PC-9 (cell line): ENCODE results near the gene KRTAP22-1. TPM values are rescaled to one million over a fixed set of nuclear protein-coding genes. Genes with fewer than 3 reads are reported as not detected.

Source experiments
- Bru-seq: library from RNA; stranded (reverse); fragments of 400-500 nt; gene quantifications from one replicate; lab custom pipeline; 2021; lab: Mats Ljungman, UMichigan
- BruChase-seq, 2 experiments: library from RNA; stranded (reverse); fragments of 400-500 nt; gene quantifications; one replicate each; lab custom pipeline; 2021; lab: Mats Ljungman, UMichigan
- BruUV-seq: library from RNA; stranded (reverse); fragments of 400-500 nt; replicated peaks from 2 replicates; lab custom pipeline; 2021; lab: Mats Ljungman, UMichigan
- CTCF ChIA-PET: fragments of 300-600 bp; sonication (Branson Sonifier 250); formaldehyde crosslinking; loops from one replicate; lab custom pipeline; 2022; ENCODE audit warnings: antibody characterized with exemption; lab: Charles Lee
- POLR2A ChIA-PET: fragments of 300-600 bp; sonication (Branson Sonifier 250); formaldehyde crosslinking; loops from one replicate; lab custom pipeline; 2022; ENCODE audit warnings: antibody characterized with exemption; ENCODE audit not compliant: unreplicated experiment; lab: Charles Lee
- DNase-seq, 2 experiments: peaks; one replicate each; pipeline versions ENCODE4 v3.0.0 to v3.0.0-alpha.2; 2015 to 2022; ENCODE audit warnings: mixed read lengths in 1 of 2
- H2AFZ ChIP-seq: fragments of 200-600 bp; sonication (generic); 2 replicates; pipeline ENCODE4 v1.8.1; 2017; ENCODE audit warnings: antibody characterized with exemption
- H3F3A ChIP-seq: fragments of 200-600 bp; sonication (generic); 2 replicates; pipeline ENCODE4 v1.8.1; 2017; ENCODE audit warnings: antibody characterized with exemption, mild to moderate bottlenecking, low read depth; ENCODE audit not compliant: insufficient read depth
- H3K27ac ChIP-seq: fragments of 200-600 bp; sonication (generic); 2 replicates; pipeline ENCODE4 v1.6.1; 2016; ENCODE audit warnings: mixed run types
- H3K27me3 ChIP-seq: fragments of 200-600 bp; sonication (generic); 2 replicates; pipeline ENCODE4 v1.6.1; 2016; ENCODE audit warnings: low read depth, mixed run types; ENCODE audit not compliant: insufficient read depth
- H3K36me3 ChIP-seq: fragments of 200-600 bp; sonication (generic); 2 replicates; pipeline ENCODE4 v1.6.1; 2016; ENCODE audit warnings: low read depth, mixed run types
- H3K4me1 ChIP-seq: fragments of 200-600 bp; sonication (generic); replicated peaks from 2 replicates; pipeline ENCODE4 v1.6.1; 2016; ENCODE audit warnings: mixed run types; ENCODE audit not compliant: insufficient read depth
- H3K4me2 ChIP-seq: fragments of 200-600 bp; sonication (generic); 2 replicates; pipeline ENCODE4 v1.6.1; 2017; ENCODE audit warnings: mixed run types
- H3K4me3 ChIP-seq: fragments of 200-600 bp; sonication (generic); 2 replicates; pipeline ENCODE4 v1.6.1; 2016; ENCODE audit warnings: mixed run types
- H3K79me2 ChIP-seq: fragments of 200-600 bp; sonication (generic); 2 replicates; pipeline ENCODE4 v1.6.1; 2017; ENCODE audit warnings: low read depth, mixed run types
- H3K9me2 ChIP-seq: fragments of 200-600 bp; sonication (generic); 2 replicates; pipeline ENCODE4 v1.8.1; 2017; ENCODE audit warnings: mild to moderate bottlenecking; ENCODE audit not compliant: insufficient read depth
- H3K9me3 ChIP-seq: fragments of 200-600 bp; sonication (generic); 2 replicates; pipeline ENCODE4 v1.8.1; 2016; ENCODE audit warnings: low read depth; ENCODE audit not compliant: insufficient read depth
- H4K20me1 ChIP-seq: fragments of 200-600 bp; sonication (generic); 2 replicates; pipeline ENCODE4 v1.8.1; 2017; ENCODE audit not compliant: insufficient read depth
- EZH2 ChIP-seq: fragments of 200-600 bp; sonication (generic); IDR thresholded peaks from 2 replicates; pipeline ENCODE4 v1.8.0; 2017; ENCODE audit warnings: antibody characterized with exemption, low read depth
- intact Hi-C: fragments of 100-400 bp; cut with micrococcal nuclease; formaldehyde crosslinking; loops from one replicate; pipeline ENCODE4 v1.10.0; 2022; ENCODE audit not compliant: unreplicated experiment
- long read RNA-seq: library from polyadenylated mRNA; stranded (forward); transcript quantifications from one replicate; pipeline ENCODE4 v2.0.0, GENCODE V29; 2022
- total RNA-seq: library from RNA; stranded (reverse); gene quantifications from 2 replicates; pipeline ENCODE4 v1.2.3, GENCODE V29; 2021
- TF ChIP-seq, protein P1 (sequence below): fragments of 200-600 bp; sonication (generic); conservative IDR thresholded peaks from 2 replicates; pipeline ENCODE4 v1.6.1; 2017; ENCODE audit warnings: mixed run types, antibody characterized with exemption, mild to moderate bottlenecking, moderate library complexity

Gene KRTAP22-1
- not detected in 2 replicates for total RNA-seq
- not detected for Bru-seq, nascent RNA
- not detected for BruChase-seq, experiment 1, labeled RNA remaining after a 2-hour chase
- BruChase-seq, experiment 2, labeled RNA remaining after a 6-hour chase, result not detected
- long read RNA-seq, result 0 reads

DNA sequence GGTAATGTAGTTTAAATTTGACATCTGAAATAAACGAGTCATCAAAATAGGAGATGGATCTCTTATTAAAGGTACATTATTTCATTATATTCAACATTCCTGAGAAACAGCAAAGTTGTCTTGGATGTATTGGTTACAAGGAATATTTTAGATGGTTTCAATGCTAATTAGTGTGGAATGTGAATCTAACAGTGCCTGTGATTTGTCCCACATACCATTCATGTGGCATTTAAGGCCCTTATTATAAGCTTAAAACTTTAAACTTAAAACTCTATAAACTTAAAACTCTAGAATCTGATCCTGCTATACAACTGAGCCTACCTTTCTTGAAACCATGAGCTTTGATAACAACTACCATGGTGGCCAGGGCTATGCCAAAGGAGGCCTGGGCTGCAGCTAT lies at the start of gene KRTAP22-1:
TSS of gene KRTAP22-1 (plus strand) at position 301 of the 400 bp plus-strand sequence.
- no peak within 1 kb of the TSS for H3K27ac ChIP-seq
- no peak for DNase-seq
- TF ChIP-seq, protein P1, sequence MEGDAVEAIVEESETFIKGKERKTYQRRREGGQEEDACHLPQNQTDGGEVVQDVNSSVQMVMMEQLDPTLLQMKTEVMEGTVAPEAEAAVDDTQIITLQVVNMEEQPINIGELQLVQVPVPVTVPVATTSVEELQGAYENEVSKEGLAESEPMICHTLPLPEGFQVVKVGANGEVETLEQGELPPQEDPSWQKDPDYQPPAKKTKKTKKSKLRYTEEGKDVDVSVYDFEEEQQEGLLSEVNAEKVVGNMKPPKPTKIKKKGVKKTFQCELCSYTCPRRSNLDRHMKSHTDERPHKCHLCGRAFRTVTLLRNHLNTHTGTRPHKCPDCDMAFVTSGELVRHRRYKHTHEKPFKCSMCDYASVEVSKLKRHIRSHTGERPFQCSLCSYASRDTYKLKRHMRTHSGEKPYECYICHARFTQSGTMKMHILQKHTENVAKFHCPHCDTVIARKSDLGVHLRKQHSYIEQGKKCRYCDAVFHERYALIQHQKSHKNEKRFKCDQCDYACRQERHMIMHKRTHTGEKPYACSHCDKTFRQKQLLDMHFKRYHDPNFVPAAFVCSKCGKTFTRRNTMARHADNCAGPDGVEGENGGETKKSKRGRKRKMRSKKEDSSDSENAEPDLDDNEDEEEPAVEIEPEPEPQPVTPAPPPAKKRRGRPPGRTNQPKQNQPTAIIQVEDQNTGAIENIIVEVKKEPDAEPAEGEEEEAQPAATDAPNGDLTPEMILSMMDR, result no peak
- TF ChIP-seq EZH2, result no peak
- no peaks in the 10 kb centered on the region for H3K27me3 ChIP-seq
- H3K79me2 ChIP-seq, result no peaks in the 10 kb centered on the region
- no TSS peak for BruUV-seq
- no peak within 1 kb of the TSS for H3K4me2 ChIP-seq
- H4K20me1 ChIP-seq, result no peaks in the 10 kb centered on the region
- H3K4me1 ChIP-seq, result no peaks in the 10 kb centered on the region
- intact Hi-C loops, result no loop called here
- no peaks in the 10 kb centered on the region for H3K9me3 ChIP-seq
- POLR2A ChIA-PET, result no interaction called here
- no peaks in the 10 kb centered on the region for H3K36me3 ChIP-seq
- no peak within 1 kb of the TSS for H3K4me3 ChIP-seq
- no peaks in the 10 kb centered on the region for H3F3A ChIP-seq
- no peaks in the 10 kb centered on the region for H3K9me2 ChIP-seq
- no peak within 1 kb of the TSS for H2AFZ ChIP-seq
- CTCF ChIA-PET, result no interaction called here

DNA sequence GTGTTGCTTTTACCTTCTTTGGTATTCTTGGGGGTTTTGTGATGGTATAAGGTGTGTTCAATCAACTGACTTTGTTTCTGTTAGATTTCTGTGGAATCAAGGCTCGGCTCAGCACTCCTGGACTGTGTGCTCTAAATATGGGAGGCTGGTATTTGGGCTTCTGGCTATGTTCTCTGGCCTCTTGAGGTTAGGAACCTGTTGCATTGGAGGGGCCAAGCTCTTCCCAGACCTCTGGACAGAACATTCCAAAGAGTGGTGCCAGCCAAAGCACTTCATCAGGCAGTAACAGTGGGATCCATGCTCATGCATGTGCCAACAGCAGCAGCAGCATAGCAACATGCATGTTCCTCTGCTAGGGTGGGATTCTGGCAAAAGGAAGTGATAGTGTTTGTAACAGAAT lies 48.1 kb upstream of the KRTAP22-1 start:
- POLR2A ChIA-PET, result no interaction called here
- no peaks in the 10 kb centered on the region for H3K36me3 ChIP-seq
- no peaks in the 10 kb centered on the region for H3K4me1 ChIP-seq
- H3K4me3 ChIP-seq, result no peak overlapping the region
- H3K27ac ChIP-seq, result no peak overlapping the region
- H3K4me2 ChIP-seq, result no peak overlapping the region
- CTCF ChIA-PET, result no interaction called here
- no peaks in the 10 kb centered on the region for H3K9me2 ChIP-seq
- H3K27me3 ChIP-seq, result no peaks in the 10 kb centered on the region
- H3F3A ChIP-seq, result no peaks in the 10 kb centered on the region
- H4K20me1 ChIP-seq, result no peaks in the 10 kb centered on the region
- no peaks in the 10 kb centered on the region for H3K79me2 ChIP-seq
- no TSS peak for BruUV-seq
- no peaks in the 10 kb centered on the region for H3K9me3 ChIP-seq
- DNase-seq, result no peak
- intact Hi-C loops, result no loop called here
- TF ChIP-seq, protein P1, result no peak
- no peak for TF ChIP-seq EZH2
- no peak overlapping the region for H2AFZ ChIP-seq

DNA sequence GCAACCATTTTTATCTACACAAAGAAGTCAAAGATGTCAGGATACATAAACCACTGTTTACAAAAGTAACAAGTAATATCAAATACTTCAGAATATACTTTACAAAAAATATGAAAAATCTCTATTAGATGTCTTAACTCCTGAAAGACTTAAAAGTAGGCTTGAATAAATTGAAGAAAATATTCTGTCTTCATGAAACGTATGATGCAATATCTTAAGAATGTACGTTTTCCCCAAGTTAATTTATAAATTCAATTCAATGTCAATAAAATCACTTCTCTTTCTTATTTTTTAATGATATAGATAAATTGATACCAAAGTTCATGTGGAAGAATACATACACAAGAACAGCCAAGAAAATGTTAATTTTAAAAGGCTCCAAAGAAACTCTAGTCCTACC lies 45.8 kb upstream of the KRTAP22-1 start:
- H3K27me3 ChIP-seq, result no peaks in the 10 kb centered on the region
- no peaks in the 10 kb centered on the region for H4K20me1 ChIP-seq
- no TSS peak for BruUV-seq
- H3K4me2 ChIP-seq, result no peak overlapping the region
- no peaks in the 10 kb centered on the region for H3F3A ChIP-seq
- no peaks in the 10 kb centered on the region for H3K9me2 ChIP-seq
- H3K36me3 ChIP-seq, result no peaks in the 10 kb centered on the region
- DNase-seq, result no peak
- no peaks in the 10 kb centered on the region for H3K4me1 ChIP-seq
- TF ChIP-seq, protein P1, result no peak
- no peak for TF ChIP-seq EZH2
- POLR2A ChIA-PET, result no interaction called here
- no peak overlapping the region for H3K4me3 ChIP-seq
- intact Hi-C loops, result no loop called here
- no peak overlapping the region for H2AFZ ChIP-seq
- CTCF ChIA-PET, result no interaction called here
- no peaks in the 10 kb centered on the region for H3K9me3 ChIP-seq
- H3K79me2 ChIP-seq, result no peaks in the 10 kb centered on the region
- H3K27ac ChIP-seq, result no peak overlapping the region
